NCI-H2107 (cell line): ENCODE data around the gene MAP4K1.
"Not testable (repeated sequence)": the region's sequence is repeated elsewhere in the genome, so short reads cannot be mapped to it uniquely, and the experiment has no call there.

Source experiments
- DNase-seq: peaks from one replicate; lab custom pipeline; 2025; lab: John Stamatoyannopoulos, UW

Gene MAP4K1

GRCh38 chr19:38569368-38569983 lies 48.3 kb downstream of the MAP4K1 start:
- no peak for DNase-seq

DNA sequence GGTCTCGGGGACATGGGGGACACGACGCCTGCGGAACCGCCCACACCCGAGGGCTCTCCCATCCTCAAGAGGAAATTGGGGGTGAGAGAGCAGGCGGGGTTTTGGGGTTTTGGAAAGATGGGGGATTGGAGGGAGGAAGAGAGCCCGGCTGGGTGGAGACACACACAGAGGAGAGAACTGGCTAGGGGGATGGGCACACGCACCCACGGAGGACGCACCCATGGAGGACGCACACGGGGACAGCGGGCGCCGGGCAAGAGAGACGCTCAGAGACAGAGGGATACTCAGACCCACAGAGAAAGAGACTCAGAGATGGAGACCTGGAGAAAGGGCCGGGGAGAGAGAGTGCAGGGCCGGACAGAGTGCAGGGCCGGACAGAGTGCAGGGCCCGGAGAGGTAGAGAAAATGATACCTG lies 52.1 kb downstream of the MAP4K1 start:
- no peak for DNase-seq

DNA sequence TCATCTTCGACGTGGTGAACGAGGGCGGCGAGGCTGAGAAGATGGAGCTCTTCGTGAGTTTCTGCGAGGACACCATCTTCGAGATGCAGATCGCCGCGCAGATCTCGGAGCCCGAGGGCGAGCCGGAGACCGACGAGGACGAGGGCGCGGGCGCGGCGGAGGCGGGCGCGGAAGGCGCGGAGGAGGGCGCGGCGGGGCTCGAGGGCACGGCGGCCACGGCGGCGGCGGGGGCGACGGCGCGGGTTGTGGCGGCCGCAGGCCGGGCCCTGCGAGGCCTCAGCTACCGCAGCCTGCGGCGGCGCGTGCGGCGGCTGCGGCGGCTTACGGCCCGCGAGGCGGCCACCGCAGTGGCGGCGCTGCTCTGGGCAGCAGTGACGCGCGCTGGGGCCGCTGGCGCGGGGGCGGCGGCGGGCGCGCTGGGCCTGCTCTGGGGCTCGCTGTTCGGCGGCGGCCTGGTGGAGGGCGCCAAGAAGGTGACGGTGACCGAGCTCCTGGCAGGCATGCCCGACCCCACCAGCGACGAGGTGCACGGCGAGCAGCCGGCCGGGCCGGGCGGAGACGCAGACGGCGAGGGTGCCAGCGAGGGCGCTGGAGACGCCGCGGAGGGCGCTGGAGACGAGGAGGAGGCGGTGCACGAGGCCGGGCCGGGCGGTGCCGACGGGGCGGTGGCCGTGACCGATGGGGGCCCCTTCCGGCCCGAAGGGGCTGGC lies 52.6 kb downstream of the MAP4K1 start:
- DNase-seq = no peak

- DNase-seq = no peak
Measured at GRCh38 chr19:38563475-38563874, 54.3 kb downstream of the MAP4K1 start.

- no peak for DNase-seq
Measured at GRCh38 chr19:38562096-38562495, 55.7 kb downstream of the MAP4K1 start.

GRCh38 chr19:38561658-38562057 lies 56.1 kb downstream of the MAP4K1 start:
- no peak for DNase-seq

DNA sequence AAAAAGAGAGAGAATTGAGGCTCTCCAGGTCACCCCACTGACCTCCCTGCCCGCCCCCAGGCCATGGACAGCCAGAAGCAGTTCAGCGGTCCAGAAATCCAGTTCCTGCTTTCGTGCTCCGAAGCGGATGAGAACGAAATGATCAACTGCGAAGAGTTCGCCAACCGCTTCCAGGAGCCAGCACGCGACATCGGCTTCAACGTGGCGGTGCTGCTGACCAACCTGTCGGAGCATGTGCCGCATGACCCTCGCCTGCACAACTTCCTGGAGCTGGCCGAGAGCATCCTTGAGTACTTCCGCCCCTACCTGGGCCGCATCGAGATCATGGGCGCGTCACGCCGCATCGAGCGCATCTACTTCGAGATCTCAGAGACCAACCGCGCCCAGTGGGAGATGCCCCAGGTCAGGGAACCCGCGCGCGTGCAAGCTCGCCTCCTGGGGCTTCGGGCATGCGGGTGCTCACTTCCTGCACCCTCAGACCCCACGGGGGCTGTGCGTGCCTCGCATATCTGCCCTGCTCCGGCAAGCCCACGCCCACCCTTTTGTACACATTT lies 56.6 kb downstream of the MAP4K1 start:
- no peak for DNase-seq

DNA sequence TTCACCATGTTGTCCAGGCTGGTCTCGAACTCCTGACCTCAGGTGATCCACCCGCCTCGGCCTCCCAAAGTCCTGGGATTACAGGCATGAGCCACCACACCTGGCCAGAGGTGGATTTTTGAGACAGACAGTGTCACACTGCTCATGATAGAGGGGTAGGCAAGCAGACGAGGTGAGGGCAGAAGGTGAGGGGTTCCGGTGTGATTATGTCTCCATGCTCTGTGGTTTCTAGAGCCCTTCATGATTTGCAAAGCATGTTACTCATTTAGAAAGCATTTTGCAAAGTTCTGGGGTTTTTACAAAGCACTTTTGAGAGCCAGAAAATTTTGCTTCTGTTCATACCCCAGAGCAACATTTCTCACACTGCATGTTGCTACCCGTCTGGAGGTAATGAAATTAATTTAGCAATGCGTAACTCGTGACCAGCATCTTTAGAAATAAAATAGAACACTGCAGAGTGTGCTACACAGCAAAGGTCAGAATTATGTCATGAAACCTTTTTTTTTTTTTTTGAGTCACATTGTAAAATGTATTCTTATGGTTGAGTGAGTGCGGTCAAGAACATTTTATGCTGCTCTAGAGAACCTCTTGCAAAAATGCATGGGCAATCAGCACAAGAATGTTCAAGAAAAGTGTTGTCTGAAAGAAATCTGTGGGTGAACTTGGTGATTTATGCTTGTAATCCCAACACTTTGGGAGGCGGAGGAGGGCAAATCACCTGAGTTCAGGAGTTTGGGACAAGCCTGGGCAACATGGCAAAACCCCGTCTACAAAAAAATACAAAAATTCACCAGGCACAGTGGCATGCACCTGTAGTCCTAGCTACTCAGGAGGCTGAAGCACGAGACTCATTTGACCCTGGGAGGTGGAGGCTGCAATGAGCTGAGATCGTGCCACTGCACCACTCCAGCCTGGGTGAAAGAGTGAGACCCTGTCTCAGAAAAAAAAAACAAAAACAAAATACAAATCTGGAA lies 58.0 kb downstream of the MAP4K1 start:
- no peak for DNase-seq

DNA sequence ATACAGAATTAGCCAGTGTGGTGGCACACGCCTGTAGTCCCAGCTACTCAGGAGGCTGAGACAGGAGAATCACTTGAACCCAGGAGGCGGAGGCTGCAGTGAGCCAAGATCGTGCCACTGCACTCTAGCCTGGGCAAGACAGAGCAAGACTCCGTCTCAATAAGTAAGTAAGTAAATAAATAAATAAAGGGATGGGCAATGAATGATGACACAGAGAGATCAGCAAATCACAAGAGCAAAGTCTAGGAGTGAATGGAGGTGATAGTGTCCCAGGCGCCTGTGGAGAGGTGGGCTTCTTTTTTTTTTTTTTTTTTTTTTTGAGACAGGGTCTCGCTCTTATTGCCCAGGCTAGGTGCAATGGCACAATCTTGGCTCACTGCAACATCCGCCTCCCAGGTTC lies 58.8 kb downstream of the MAP4K1 start:
- not testable (repeated sequence) for DNase-seq

- no peak for DNase-seq
Measured at GRCh38 chr19:38557205-38557799, 60.5 kb downstream of the MAP4K1 start.

DNA sequence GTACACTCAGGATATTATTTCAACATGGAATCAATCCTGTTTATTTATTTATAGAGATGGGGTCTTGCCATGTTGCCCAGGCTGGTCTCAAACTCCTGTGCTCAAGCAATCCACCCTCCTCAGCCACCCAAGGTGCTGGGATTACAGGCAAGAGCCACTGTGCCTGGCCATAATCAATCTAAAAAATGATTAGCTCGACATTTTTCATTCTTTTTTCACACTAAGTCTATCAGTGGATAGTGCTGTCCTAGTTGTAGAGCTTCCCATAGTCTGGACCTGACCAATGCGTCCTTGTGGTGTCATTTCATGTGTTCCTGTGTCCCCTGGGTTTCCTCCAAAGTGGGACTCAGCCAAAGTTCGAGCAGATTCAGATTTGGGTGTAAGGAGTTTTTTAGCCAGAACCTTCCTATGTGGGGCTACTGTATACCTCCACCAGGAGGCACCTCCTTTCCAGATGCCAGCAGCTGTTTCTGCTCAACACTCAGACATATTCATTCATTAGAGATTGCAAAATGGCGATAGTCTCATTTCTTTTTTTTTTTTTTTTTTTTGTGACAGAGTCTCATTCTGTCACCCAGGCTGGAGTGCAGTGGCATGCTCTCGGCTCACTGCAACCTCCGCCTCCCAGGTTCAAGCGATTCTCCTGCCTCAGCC lies 61.1 kb downstream of the MAP4K1 start:
- DNase-seq = no peak

DNA sequence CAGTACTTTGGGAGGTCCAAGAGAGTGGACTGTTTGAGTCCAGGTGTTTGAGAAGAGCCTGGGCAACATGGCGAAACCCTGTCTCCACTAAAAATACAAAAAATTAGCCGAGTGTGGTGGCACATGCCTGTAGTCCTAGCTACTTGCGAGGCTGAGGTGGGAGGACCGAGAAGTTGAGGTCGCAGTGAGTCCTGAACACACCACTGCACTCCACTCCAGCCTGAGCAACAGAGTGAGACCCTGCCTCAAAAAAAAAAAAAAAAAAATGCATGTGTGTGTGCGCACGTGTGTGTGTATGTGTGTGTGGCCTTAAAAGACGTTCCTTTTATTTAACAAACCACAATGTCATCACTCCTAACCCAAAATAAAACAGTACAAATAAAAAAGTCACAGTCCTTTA lies 62.6 kb downstream of the MAP4K1 start:
- no peak for DNase-seq

- no peak for DNase-seq
Measured at GRCh38 chr19:38554676-38555141, 63.0 kb downstream of the MAP4K1 start.

GRCh38 chr19:38553239-38553638 lies 64.5 kb downstream of the MAP4K1 start:
- not testable (repeated sequence) for DNase-seq

- no peak for DNase-seq
Measured at GRCh38 chr19:38551450-38551813, 66.3 kb downstream of the MAP4K1 start.

DNA sequence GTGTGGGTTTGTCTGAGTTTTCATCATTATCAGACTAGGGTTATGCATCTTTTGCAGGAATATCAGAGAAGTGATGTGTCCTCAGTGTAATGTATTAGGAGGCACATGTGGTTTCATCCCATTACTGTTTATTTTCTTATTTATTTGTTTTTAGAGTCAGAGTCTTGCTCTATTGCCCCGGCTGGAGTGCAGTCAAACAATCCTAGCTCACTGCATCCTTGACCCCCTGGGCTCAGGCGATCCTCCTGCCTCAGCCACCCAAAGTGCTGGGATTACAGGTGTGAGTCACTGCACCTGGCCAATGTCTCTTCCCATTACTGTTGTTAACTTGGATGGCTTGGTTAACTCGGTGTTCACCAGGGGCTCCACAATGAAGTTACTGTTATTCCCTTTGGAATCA lies 67.4 kb downstream of the MAP4K1 start:
- DNase-seq = no peak

DNA sequence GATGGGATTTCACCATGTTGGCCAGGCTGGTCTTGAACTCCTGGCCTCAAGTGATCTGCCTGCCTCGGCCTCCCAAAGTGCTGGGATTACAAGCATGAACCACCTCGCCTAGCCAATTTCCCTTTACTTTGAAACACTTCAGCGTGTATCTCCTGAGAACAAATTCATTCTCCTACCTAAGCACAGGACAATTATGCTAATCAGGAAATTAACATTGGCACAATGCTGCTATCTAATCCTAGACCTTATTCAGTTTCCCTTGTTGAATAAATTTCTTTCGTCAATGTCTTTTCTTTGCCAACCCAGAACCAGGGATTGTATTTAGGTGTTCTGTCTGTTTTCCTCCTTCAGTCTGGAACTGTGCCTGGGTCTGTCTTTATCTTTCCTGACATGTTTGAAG lies 67.8 kb downstream of the MAP4K1 start:
- DNase-seq = no peak

- DNase-seq = no peak
Measured at GRCh38 chr19:38549061-38549460, 68.7 kb downstream of the MAP4K1 start.

GRCh38 chr19:38547421-38547820 lies 70.3 kb downstream of the MAP4K1 start:
- no peak for DNase-seq

- DNase-seq = no peak
Measured at GRCh38 chr19:38545596-38545995, 72.2 kb downstream of the MAP4K1 start.

- no peak for DNase-seq
Measured at GRCh38 chr19:38544569-38545315, 73.0 kb downstream of the MAP4K1 start.
